Neural progenitor cell (in vitro differentiated cells): Measurements from ENCODE around the gene EIF2D.

Experiments
- EZH2 ChIP-seq: fragments of 200-600 bp; sonication (generic); IDR thresholded peaks from 2 replicates; pipeline ENCODE4 v1.6.1; 2017; ENCODE audit warnings: antibody characterized with exemption, mild to moderate bottlenecking, moderate library complexity
- EZH2phosphoT487 ChIP-seq: fragments of 200-600 bp; sonication (generic); IDR thresholded peaks from 2 replicates; pipeline ENCODE4 v1.6.1; 2017; ENCODE audit warnings: antibody characterized with exemption
- TF ChIP-seq, protein P1 (sequence below): fragments of 200-600 bp; sonication (generic); IDR thresholded peaks from 2 replicates; pipeline ENCODE4 v1.5.1; 2017; ENCODE audit warnings: antibody characterized with exemption, mild to moderate bottlenecking

DNA sequence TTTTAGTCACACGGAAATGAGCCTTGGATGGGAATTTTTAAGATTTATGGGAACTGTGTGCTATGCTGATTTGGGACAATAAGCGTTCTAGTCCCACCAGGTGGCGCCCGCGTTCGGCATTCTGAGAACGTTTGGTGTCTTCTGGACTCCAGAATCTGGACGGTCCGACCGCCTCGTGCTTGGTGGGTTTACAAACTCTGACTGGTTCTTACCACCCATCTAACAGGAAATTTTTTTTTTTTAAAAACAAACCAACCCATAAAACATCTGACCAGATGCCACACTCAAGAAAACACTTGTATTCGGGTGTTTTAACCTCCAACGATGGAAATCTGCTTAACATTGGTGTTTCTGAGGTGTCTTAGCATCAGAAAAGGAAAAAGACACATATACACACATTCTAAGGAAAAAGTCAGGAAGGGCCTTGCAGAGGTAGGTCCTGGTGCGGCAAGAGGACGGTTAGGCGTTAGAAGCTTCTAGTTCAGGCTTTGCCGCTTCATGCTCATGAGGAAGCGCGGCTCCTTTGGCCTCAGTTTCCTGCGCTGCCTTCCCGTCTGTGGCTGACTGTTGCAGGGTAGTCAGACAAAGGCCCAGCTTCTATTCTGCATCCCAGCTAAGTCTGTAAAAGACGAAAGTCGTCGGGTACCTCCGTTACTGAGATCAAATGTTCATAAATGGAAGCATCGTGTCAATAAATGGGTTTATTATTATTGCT lies 22.3 kb upstream of the EIF2D start:
- TF ChIP-seq, protein P1, sequence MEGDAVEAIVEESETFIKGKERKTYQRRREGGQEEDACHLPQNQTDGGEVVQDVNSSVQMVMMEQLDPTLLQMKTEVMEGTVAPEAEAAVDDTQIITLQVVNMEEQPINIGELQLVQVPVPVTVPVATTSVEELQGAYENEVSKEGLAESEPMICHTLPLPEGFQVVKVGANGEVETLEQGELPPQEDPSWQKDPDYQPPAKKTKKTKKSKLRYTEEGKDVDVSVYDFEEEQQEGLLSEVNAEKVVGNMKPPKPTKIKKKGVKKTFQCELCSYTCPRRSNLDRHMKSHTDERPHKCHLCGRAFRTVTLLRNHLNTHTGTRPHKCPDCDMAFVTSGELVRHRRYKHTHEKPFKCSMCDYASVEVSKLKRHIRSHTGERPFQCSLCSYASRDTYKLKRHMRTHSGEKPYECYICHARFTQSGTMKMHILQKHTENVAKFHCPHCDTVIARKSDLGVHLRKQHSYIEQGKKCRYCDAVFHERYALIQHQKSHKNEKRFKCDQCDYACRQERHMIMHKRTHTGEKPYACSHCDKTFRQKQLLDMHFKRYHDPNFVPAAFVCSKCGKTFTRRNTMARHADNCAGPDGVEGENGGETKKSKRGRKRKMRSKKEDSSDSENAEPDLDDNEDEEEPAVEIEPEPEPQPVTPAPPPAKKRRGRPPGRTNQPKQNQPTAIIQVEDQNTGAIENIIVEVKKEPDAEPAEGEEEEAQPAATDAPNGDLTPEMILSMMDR: peak; percentile 92
- TF ChIP-seq EZH2: no peak
- no peak for TF ChIP-seq EZH2phosphoT487
